SK-N-DZ (cell line): ENCODE results near the gene MYO1A. TPM values are rescaled to one million over a fixed set of nuclear protein-coding genes. Genes with fewer than 3 reads are reported as not detected.
A peak's percentile ranks its signal among the peaks of the same experiment; 100 is the strongest.

Experiments
- DNase-seq: peaks from one replicate; pipeline ENCODE4 v3.0.0-alpha.2; 2015; ENCODE audit warnings: low spot score
- polyA plus RNA-seq, 2 experiments: library from polyadenylated mRNA; depleted of rRNA; stranded (reverse); fragments of >200 nt; gene quantifications; 2 replicates each; pipeline ENCODE4 v1.2.3, GENCODE V29; 2014

MYO1A gene
- not detected in 2 replicates for polyA plus RNA-seq (2014; cell fraction: cytosol; rRNA removed)
- 0.22 TPM in 1 of 2 replicates, not detected in the other for polyA plus RNA-seq (2014; cell fraction: nucleus; rRNA removed)

DNA sequence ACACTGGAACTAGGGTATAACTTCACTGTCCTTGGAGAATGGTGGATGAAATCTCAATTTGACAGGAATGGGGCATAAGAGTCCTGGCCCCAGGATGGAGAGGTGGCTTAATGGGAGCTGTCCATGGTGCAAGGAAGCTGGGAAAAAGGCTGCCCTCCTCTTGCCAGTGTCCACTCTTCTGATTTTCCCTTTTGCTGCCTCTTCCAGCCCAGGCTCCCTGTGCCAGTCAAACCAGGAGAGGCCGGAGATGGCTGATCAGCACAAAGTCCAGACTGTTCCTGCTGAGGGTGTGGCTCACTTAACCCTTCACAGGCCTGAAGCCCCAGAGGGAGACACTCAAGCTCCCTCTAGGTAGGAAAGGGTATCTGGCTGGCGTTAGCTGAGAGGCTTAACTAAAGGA lies at the start of gene MYO1A:
Gene MYO1A (minus strand): TSS at position 240 of the 400 bp plus-strand sequence. CDS start 1,806 bp downstream, outside the sequence.
- no peak for DNase-seq

DNA sequence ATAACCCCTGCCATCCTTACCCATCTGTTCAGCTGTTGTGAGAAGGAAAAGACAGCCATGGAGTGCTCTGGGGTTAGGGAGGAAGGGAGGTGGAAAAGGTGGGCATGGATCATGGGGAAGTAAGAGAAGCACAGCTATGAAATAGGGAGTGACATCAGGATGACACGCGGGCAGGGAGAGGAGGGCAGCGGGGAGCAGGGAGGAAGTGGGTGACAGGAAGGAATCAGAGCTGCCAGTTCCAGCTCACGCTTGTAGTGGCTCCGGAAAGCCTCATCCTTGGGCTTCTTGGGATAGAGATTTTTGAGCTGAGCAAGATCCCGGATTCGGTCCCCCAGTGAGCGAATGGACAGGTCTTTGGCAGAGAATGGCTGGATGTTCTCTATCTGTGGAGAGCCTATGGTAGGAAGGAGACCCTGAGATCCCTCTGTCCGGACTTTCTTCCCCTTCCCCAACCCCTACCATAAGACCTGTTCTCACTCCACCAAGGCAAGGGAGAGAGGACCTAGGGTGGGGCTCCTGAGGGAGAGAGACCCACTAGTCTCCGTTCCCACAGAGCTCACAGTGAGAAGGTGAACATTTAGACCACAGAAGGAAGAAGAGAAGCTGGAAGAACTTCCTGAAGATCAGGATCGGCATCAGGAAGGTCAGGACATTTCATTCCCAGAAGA lies 49.3 kb upstream of the MYO1A start:
- no peak for DNase-seq

DNA sequence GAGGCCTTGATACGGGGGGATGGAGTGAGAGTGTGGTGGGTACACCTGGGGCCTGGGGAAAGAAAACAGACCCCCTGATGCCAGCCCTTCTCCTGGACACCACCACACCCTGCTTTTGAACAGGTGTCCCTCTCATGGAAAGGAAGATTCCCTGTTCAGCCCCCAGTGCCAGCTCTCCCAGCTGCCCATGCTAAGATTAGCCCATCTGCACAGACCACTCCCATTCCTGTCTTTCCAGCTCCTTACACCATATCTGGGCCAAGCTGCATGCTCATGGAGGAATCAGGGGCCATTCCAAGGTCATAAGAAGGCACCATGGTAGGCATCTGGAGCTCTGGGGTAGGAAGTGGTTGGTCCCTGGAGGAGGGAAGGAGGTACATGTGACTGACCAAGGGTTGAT lies 48.6 kb upstream of the MYO1A start:
- DNase-seq = no peak

DNA sequence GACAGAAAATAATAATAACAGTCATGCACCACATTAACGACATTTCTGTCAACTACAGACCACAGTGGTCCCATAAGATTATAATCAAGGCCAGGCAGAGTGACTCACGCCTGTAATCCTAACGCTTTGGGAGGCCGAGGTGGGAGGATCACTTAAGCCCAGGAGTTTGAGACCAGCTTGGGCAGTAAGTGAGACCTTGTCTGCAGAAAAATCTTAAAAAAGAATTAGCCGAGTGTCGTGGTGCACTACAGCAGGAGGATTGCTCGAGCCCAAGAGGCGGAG lies 47.6 kb upstream of the MYO1A start:
- DNase-seq = no peak

DNA sequence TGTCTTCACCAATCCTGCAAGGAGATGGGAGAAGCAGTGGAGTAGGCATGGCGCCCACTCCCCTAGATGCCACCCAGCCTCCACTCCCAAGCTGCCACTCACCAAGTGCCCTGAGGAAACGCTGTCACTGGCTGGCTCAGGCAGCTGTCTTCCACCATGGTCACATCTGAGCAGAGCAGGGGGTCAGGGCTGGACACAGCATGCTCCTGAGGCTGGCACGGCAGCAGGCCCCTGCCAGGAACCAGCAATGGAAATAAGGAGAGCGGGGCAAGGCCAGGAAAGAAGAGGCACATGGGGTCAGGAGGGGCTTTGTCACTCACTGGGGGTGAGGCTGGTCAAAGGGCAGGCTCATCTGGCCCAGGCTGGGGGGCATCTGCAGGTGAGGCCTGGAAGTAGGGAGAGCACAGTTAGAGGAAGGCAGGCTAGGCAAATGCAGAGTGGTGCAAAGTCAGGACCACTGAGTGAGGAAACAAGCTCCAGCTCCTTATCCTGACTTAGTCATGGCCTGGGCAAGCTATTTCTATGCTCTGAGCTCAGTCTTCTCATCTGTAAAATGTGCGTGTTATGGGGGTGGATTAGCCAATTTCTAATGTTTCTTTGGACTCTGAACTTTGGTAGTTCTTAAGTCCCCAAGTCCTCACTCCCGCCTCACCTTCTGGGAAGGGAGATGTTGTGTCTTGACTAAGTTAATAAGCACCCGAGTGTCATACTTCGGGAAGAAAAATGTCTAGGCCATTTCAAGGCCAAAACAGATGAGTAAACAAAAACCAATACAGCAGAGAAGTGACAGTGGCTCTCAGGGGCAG lies 47.0 kb upstream of the MYO1A start:
- no peak for DNase-seq

DNA sequence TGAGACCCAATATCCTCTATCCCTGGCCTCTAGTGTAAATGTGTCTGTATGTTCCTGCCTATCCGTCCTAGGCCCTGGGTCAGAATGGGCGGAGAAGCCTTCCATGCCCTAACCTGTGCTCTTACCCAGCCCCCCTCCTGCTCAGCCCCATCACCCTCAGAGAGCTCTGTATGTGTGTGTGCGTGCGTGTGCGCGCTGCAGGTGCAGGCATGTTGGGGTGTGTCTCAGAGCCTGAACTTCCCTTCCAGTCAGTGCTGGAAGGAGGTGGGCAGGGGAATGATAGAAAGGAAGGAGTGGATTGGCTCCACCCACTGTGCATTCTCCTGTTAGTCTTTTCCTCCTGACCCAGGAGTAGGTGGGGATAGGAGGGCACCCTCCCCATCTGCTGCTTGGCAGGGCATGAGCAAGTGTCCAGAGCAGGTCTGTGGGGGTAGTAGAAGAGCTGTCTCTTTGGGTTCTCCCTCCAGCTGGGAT lies 46.2 kb upstream of the MYO1A start:
- no peak for DNase-seq

DNA sequence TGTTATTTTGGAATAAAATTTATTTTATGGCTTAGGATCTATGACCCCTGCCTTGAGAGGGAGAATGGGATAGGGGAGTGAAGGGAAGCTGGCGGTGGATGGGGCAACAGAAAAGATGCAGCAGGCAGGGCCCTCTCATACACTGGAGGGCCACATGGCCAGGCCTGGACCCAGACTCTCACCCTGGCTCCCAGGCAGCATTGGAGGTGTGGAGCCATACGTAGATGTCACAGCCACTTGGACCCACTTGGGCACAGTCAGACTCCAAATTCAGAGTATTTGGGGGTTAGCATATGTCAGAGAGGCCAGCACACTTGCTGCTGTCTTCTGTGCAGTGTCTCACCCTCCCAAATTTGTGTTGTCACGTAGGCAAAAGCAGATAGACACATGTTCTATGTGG lies 45.5 kb upstream of the MYO1A start:
- no peak for DNase-seq

DNA sequence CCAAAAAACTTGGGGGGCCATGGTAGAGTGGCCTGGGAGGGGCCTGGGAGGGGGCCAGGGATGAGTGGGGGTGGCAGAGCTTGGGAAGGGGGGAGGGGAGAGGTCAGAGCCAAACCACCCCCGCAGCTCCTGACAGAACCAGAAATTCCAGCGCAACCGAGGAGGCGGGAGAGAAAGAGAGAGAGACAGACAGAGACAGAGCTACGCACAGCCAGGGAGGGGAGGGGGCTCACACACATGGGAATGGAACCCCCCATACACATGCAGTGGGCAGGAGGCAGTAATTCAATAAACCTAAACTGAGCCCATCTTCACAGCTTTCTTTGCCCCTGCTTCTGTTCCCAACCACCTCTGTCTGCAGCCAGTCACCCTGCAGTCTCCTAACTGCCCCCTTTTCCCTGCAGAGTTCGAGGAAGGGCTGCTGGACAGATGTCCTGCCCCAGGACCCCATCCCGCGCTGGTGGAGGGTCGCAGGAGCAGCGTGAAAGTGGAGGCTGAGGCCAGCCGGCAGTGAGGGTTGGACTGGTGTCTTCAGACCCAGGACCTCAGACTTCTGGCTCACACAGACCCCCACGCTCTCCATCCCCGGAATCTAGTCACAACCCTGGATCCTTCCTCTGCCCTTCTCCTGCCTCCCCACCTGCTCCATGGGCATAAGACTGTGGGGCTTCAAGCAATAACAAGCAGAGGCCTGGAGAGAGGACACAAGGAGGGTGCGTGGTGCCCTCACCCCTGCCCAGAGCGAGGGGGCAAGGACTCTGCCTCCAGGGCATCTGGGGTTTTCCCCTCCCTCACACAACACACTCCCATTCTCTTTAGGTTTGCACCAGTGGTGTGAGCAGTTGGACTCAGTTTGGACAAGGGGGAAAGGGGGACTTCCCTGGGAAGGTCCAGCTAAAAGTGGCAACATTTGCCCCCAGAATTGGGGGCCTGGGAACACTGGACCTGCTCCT lies 44.6 kb upstream of the MYO1A start:
- no peak for DNase-seq

DNA sequence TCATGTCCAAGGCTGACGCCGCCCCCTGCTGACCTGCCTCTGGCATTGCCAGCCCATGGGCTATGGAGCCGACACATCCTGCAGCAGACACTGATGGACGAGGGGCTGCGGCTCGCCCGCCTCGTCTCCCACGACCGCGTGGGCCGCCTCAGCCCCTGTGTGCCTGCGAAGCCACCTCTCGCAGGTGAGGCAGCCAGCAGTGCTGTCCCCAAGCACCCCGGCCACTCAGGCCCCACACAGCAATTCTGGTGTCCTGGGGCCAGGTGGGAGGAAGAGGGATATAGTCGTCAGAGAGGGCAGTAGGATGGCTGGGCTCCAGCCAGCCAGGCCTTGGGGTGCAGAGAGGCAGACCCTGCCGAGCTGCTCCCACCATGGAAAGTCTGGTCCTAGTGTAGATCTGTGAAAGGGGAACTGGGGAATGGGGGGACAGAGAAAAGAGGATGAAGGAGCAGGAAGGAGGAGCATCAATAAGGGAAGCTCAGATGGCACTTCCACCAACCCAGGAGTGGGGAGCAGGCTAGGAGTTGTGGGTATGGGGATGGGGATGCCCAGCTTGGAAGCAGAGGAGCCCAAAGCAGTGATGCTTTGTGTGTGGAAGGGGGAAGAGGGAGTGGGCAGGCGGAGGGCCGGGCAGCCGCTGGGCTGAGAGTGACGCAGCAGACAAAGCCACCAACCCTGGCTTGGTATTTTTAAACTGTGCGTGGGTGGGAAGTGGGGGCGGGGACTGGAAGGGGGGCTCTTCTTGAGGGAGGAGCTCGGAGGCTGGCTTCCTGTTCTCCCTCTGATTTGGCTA lies 43.7 kb upstream of the MYO1A start:
- DNase-seq = peak; percentile 57

DNA sequence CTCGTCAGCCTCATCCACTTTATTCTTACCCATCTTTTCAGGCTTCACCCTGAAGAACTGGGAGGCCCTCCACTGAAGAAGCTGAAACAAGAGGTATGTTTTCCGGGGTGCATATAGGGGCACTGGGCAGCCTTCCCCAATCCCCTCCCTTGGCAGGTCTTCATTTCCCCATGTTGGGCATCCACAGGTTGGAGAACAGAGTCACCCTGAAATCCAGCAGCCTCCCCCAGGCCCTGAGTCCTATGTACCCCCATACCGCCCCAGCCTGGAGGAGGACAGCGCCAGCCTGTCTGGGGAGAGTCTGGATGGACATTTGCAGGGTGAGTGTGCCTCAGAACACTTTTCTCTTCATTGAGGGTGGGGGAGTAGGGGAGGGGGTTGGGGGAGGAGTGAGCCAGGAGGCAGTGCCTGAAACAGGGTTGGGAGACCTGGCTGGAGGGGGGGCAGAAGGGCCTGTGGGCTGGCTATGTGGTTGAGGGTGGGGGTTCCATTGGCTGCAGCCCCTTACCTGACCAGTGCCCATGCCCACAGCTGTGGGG lies 43.0 kb upstream of the MYO1A start:
- no peak for DNase-seq

DNA sequence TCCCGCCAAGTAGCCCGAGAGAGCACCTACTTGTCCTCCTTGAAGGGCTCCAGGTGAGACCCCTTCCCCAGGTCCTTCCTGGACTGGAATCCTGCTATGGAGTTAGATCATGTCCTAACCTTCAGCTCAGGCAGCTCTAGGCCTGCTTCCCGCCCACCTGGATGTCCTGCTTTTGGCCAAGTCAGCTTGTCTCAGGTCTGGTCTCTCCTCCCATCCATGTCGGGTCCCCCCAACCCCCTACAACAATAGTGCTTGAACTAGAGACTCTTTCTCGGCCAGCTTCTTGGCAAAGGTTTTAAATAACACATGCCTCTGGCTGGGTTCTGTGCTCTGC lies 42.6 kb upstream of the MYO1A start:
- DNase-seq = no peak

DNA sequence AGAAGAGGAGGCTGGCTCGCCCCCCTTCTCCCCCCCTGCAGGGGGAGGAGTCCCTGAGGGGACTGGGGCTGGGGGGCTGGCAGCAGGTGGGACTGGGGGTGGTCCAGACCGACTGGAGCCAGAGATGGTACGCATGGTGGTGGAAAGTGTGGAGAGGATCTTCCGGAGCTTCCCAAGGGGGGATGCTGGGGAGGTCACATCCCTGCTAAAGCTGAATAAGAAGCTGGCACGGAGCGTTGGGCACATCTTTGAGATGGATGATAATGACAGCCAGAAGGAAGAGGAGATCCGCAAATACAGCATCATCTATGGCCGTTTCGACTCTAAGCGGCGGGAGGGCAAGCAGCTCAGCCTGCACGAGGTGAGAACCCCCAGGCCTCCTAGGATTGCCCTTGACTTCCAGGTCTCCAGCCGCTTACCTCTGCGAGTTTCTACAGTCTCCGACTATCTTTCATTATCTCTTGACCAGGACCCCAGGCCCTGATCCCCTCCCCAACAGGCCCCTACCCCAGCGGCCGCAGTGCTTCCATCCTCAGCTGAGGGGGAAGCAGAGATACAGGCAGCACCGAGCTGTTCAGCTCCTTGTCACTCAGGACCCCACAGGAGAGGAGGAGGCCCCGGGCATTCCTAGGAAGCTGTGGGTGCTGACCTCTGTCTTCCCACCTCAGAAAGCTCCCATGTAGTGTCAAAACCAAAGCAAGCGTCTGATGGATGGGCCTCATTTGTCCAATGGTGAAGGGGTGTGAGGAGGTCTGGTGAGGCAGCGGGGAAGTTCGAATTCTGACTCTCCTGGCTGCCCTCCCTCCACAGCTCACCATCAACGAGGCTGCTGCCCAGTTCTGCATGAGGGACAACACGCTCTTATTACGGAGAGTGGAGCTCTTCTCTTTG lies 42.0 kb upstream of the MYO1A start:
- no peak for DNase-seq

DNA sequence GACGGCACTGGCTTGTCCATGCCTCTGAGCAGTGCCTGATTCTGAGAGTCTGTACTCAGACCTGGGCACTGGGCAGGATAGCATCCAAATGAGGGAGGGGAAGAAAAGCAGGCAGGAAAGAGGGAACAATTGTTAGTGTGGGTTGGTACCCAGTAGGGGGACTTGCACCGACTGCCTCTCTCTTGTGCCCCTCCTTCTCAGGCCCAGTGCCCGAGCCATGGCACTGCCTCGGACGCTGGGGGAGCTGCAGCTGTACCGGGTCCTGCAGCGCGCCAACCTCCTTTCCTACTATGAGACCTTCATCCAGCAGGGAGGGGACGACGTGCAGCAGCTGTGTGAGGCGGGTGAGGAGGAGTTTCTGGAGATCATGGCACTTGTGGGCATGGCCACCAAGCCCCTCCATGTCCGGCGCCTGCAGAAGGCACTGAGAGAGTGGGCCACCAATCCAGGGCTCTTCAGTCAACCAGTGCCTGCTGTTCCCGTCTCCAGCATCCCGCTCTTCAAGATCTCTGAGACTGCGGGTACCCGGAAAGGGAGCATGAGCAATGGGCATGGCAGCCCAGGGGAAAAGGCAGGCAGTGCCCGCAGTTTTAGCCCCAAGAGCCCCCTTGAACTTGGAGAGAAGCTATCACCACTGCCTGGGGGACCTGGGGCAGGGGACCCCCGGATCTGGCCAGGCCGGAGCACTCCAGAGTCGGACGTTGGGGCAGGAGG lies 41.2 kb upstream of the MYO1A start:
- DNase-seq = no peak

DNA sequence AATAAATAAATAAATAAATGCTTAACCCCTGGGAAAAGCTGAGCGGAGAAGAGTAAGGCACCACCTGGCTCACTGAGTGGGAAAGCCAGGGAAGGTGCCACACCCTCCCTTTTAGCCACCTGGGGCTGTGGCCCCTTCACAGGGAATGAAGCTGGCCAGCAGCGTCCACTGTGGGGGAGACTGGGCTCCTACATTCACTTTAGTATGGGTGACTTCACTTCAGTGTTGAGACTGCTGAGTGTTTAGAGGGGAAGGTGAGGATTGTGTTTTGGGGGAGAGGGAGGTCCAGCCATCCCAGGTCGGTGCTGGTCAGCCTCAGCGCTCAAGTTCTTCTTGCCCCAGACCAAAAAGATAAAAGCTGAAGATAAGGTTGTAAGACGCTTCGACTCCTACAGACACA lies 40.6 kb upstream of the MYO1A start:
- DNase-seq = no peak

DNA sequence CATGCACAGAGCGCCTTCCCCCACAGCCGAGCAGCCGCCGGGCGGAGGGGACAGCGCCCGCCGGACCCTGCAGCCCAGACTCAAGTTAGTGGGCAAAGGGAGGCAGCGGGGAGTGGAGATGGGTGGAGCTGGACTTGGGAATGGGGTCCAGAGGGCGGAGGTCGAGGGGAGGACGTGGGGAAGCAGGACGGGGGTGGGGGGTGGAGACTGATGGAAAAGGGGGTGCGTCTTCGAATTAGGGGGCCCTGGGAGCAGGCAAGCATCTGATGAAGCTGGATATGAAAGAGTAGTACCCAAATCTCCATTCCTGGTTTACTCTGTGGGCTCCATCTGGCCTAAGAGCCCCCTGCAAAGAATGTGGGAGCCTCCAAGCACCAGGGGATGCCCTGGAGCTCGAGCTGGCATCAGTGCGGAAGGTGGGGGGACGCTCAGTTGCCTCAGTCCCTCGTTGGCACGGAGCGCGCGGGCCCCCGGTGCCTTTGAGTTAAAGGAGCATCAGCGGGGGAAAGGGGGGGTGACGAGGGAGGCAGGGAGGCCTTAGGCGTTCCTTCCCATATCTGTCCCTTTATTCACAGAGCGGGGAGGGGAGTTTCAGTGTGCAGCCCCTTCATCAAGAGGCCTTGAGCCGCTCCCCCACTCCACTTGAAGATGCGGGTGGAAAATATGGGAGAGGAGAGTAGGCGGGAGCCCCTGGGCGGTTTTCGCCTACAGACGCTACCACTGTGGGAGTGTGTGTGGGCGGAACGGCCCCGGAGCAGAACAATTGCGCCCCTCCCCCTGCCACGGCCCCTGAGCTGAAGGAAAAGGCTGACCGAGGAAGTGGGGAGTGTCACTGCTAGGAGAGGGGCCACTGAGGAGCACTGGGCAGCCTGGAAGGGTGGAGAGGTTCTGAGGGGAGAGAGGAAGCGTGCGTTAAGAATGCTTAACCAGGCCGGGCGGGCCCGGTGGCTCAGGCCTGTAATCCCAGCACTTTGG lies 39.6 kb upstream of the MYO1A start:
- peak; percentile 68 for DNase-seq

DNA sequence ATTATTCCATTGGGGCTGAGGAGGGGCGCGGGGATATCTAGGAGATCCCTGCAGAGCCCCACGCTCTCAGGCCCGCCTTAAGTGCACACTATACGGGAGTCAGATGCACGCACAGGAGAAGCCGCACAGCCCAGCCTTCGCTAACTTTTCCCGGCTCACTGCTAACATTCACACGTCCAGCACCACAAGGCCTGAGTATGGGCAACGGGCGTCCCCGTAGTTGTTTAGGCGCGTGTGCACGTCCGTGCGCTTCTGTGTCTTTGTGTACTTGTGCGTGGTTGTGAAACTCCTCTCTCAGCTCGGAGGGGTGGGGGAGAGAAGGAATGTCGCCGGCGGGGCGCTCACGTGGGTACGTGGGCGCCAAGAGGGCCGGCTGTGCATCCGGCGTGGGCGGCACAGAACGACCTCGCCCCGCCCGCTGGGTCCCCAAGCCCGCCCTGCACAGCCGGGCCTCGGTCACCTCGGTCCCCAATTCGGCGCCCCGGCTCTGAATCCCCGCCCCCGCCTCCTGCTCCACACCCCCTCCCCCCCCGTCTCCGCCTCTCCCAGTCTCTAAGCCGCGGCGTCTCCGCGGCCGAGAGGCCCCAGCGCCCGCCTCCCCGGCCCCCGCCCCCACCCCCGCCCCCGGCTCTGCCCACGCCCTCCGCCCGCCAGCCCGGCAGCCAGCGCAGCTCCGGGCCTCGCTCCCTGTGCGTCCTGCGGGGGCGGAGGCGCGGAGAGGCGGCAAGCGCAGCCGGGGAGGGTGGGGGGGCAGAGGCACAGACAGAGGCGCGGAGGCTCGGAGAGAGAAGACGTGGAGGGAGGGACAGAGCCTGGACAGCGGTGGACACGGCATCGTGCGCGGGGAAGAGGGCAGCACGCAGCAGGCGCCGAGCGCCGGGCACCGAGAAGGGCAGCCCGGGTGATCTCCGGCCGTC lies 38.7 kb upstream of the MYO1A start, which contains the start of gene NAB2:
Gene NAB2 (plus strand): TSS at position 761 of the 917 bp plus-strand sequence. CDS start 158 bp downstream, outside the sequence.
- peak; percentile 91 for DNase-seq
